VCaP (cell line): ENCODE data around the gene NR6A1.

ENCODE experiments used
- H3K27ac ChIP-seq: fragments of 450-650 bp; 2 replicates; pipeline ENCODE4 v1.5.1; 2017
- CTCF ChIP-seq: fragments of 450-650 bp; conservative IDR thresholded peaks from 2 replicates; pipeline ENCODE4 v1.5.1; 2017; ENCODE audit warnings: mild to moderate bottlenecking, moderate library complexity

The NR6A1 gene

GRCh38 chr9:124485936-124486335, 285.2 kb downstream of the NR6A1 start:
- H3K27ac ChIP-seq = no peak overlapping the region
- no peak for TF ChIP-seq CTCF

GRCh38 chr9:124485201-124485600, 285.9 kb downstream of the NR6A1 start:
- TF ChIP-seq CTCF = no peak
- no peak overlapping the region for H3K27ac ChIP-seq

GRCh38 chr9:124483481-124483880, 287.6 kb downstream of the NR6A1 start:
- no peak overlapping the region for H3K27ac ChIP-seq
- no peak for TF ChIP-seq CTCF

GRCh38 chr9:124482431-124483031, 288.6 kb downstream of the NR6A1 start:
- no peak overlapping the region for H3K27ac ChIP-seq
- no peak for TF ChIP-seq CTCF

- TF ChIP-seq CTCF = no peak
- H3K27ac ChIP-seq = no peak overlapping the region
These were observed 290.0 kb downstream of the NR6A1 start for GRCh38 chr9:124481115-124481514.

- TF ChIP-seq CTCF = peak; percentile 35; the same call in 1 of the 2 replicates
- H3K27ac ChIP-seq = no peak overlapping the region
These were observed 290.5 kb downstream of the NR6A1 start for GRCh38 chr9:124480621-124480981.

GRCh38 chr9:124479947-124480620, 291.0 kb downstream of the NR6A1 start:
- no peak overlapping the region for H3K27ac ChIP-seq
- no peak for TF ChIP-seq CTCF
